ENCODE results near the gene IRAK2. TPM values are rescaled to one million over a fixed set of nuclear protein-coding genes. Genes with fewer than 3 reads are reported as not detected.

Gene IRAK2
- total and polyA plus RNA-seq, 2 donors (not counting 1 experiment from before 2014, with no cell fraction given), result 1.5 to 6.6 TPM

GRCh38 chr3:10180738-10181295, 16.1 kb downstream of the IRAK2 start:
- H2AFZ ChIP-seq (ENCODE audit: low read length), result no peak overlapping the region
- DNase-seq (ENCODE audit: low read depth in 2 of 2), result no peak
- no peak overlapping the region for H3K9ac ChIP-seq (ENCODE audit: insufficient read depth, low read length)
- no peak overlapping the region for H3K4me3 ChIP-seq (replicated peaks in 1 of 4; ENCODE audit: control extremely low read depth in 1 of 4, insufficient read depth in 1 of 4, low read depth in 3 of 4, low read length in 4 of 4)
- no peaks in the 10 kb centered on the region for H3K36me3 ChIP-seq (ENCODE audit: control insufficient read depth, insufficient read depth, low read length)
- H3K4me2 ChIP-seq (ENCODE audit: extremely low read depth, insufficient read depth, low read length), result no peak overlapping the region
- no peaks in the 10 kb centered on the region for H4K20me1 ChIP-seq (ENCODE audit: control insufficient read depth, extremely low read depth, insufficient read depth, low read length)
- no peaks in the 10 kb centered on the region for H3K4me1 ChIP-seq (ENCODE audit: control insufficient read depth, extremely low read depth, insufficient read depth, low read length)
- H3K79me2 ChIP-seq (ENCODE audit: control insufficient read depth, insufficient read depth, low read length), result no peaks in the 10 kb centered on the region
- H3K9me3 ChIP-seq (ENCODE audit: control insufficient read depth, insufficient read depth, low read depth, low read length), result no peaks in the 10 kb centered on the region
- H3K27ac ChIP-seq (ENCODE audit: insufficient read depth, low read length), result no peak overlapping the region
- TF ChIP-seq EZH2 (IDR thresholded peaks at IDR 0.05; ENCODE audit: low read length, missing control alignments) (no peak), CTCF (conservative IDR thresholded peaks at IDR 0.05 in 1 of 2, IDR thresholded peaks at IDR 0.05 in 1 of 2; ENCODE audit: low read depth in 1 of 2, low read length in 2 of 2) (no peak)
- no peaks in the 10 kb centered on the region for H3K27me3 ChIP-seq (ENCODE audit: control insufficient read depth, insufficient read depth, low read length)

- no peaks in the 10 kb centered on the region for H3K36me3 ChIP-seq (ENCODE audit: control insufficient read depth, insufficient read depth, low read length)
- no peak overlapping the region for H3K9ac ChIP-seq (ENCODE audit: insufficient read depth, low read length)
- no peak for DNase-seq (ENCODE audit: low read depth in 2 of 2)
- no peak overlapping the region for H3K27ac ChIP-seq (ENCODE audit: insufficient read depth, low read length)
- H3K27me3 ChIP-seq (ENCODE audit: control insufficient read depth, insufficient read depth, low read length), result no peaks in the 10 kb centered on the region
- no peak for TF ChIP-seq CTCF (conservative IDR thresholded peaks at IDR 0.05 in 1 of 2, IDR thresholded peaks at IDR 0.05 in 1 of 2; ENCODE audit: low read depth in 1 of 2, low read length in 2 of 2)
- TF ChIP-seq EZH2 (IDR thresholded peaks at IDR 0.05; ENCODE audit: low read length, missing control alignments), result no peak
- no peaks in the 10 kb centered on the region for H3K4me1 ChIP-seq (ENCODE audit: control insufficient read depth, extremely low read depth, insufficient read depth, low read length)
- no peaks in the 10 kb centered on the region for H3K9me3 ChIP-seq (ENCODE audit: control insufficient read depth, insufficient read depth, low read depth, low read length)
- no peak overlapping the region for H2AFZ ChIP-seq (ENCODE audit: low read length)
- no peak overlapping the region for H3K4me2 ChIP-seq (ENCODE audit: extremely low read depth, insufficient read depth, low read length)
- no peaks in the 10 kb centered on the region for H4K20me1 ChIP-seq (ENCODE audit: control insufficient read depth, extremely low read depth, insufficient read depth, low read length)
- H3K4me3 ChIP-seq (replicated peaks in 1 of 4; ENCODE audit: control extremely low read depth in 1 of 4, insufficient read depth in 1 of 4, low read depth in 3 of 4, low read length in 4 of 4), result no peak overlapping the region
- no peaks in the 10 kb centered on the region for H3K79me2 ChIP-seq (ENCODE audit: control insufficient read depth, insufficient read depth, low read length)
Measured at GRCh38 chr3:10182950-10183349, 18.2 kb downstream of the IRAK2 start.

- TF ChIP-seq CTCF (conservative IDR thresholded peaks at IDR 0.05 in 1 of 2, IDR thresholded peaks at IDR 0.05 in 1 of 2; ENCODE audit: low read depth in 1 of 2, low read length in 2 of 2), result no peak
- TF ChIP-seq EZH2 (IDR thresholded peaks at IDR 0.05; ENCODE audit: low read length, missing control alignments), result no peak
- Histone ChIP-seq H3K27ac (ENCODE audit: insufficient read depth, low read length) (no peak overlapping the region), H4K20me1 (ENCODE audit: control insufficient read depth, extremely low read depth, insufficient read depth, low read length) (no peaks in the 10 kb centered on the region), H3K36me3 (ENCODE audit: control insufficient read depth, insufficient read depth, low read length) (no peaks in the 10 kb centered on the region), H3K9ac (ENCODE audit: insufficient read depth, low read length) (no peak overlapping the region), H3K9me3 (ENCODE audit: control insufficient read depth, insufficient read depth, low read depth, low read length) (no peaks in the 10 kb centered on the region), H3K4me3 (replicated peaks in 1 of 4; ENCODE audit: control extremely low read depth in 1 of 4, insufficient read depth in 1 of 4, low read depth in 3 of 4, low read length in 4 of 4) (no peak overlapping the region), H3K79me2 (ENCODE audit: control insufficient read depth, insufficient read depth, low read length) (no peaks in the 10 kb centered on the region), H3K4me1 (ENCODE audit: control insufficient read depth, extremely low read depth, insufficient read depth, low read length) (no peaks in the 10 kb centered on the region), H3K27me3 (ENCODE audit: control insufficient read depth, insufficient read depth, low read length) (no peaks in the 10 kb centered on the region), H2AFZ (ENCODE audit: low read length) (no peak overlapping the region), H3K4me2 (ENCODE audit: extremely low read depth, insufficient read depth, low read length) (no peak overlapping the region)
- DNase-seq (ENCODE audit: low read depth in 2 of 2), result no peak
Measured at GRCh38 chr3:10184250-10184649, 19.5 kb downstream of the IRAK2 start.

All from fibroblast of lung (primary cell).